ENCODE measurements around the gene ZFHX3. TPM values are rescaled to one million over a fixed set of nuclear protein-coding genes. Genes with fewer than 3 reads are reported as not detected.
"Not testable (repeated sequence)": the region's sequence is repeated elsewhere in the genome, so short reads cannot be mapped to it uniquely, and the experiment has no call there.

ZFHX3 gene
- polyA plus RNA-seq, 4 donors, result 0.45 to 12.8 (median 2.7) TPM

GRCh38 chr16:73092236-73092781, 44.4 kb upstream of the ZFHX3 start:
- Histone ChIP-seq H3K4me1 (ENCODE audit: control insufficient read depth in 3 of 3, insufficient read depth in 2 of 3, low read depth in 1 of 3, low read length in 2 of 3) (peaks cover 0 to 3% (median 0%) of the 10 kb centered on the region in 3 donors), H3K27me3 (ENCODE audit: control insufficient read depth in 3 of 3, insufficient read depth in 3 of 3, low read length in 3 of 3) (no peaks in the 10 kb centered on the region), H3K36me3 (ENCODE audit: control insufficient read depth in 3 of 3, insufficient read depth in 2 of 3, low read depth in 1 of 3, low read length in 3 of 3) (no peaks in the 10 kb centered on the region), H3K27ac (ENCODE audit: low read depth in 1 of 3, low read length in 2 of 3) (no peak overlapping the region), H3K9me3 (ENCODE audit: control insufficient read depth in 2 of 2, insufficient read depth in 1 of 2, low read depth in 1 of 2, low read length in 1 of 2) (peaks cover 0 to 4% of the 10 kb centered on the region in 2 donors), H3K4me3 (ENCODE audit: low read depth in 1 of 3, low read length in 3 of 3) (no peak overlapping the region)
- WGBS, 3 donors, result 75 to 85% (median 84%) methylated on average over 16 of the region's 16 CpGs
- no peak for FAIRE-seq
- DNase-seq, result no peak

GRCh38 chr16:73091174-73091573, 43.2 kb upstream of the ZFHX3 start:
- FAIRE-seq (no peak), DNase-seq (no peak)
- Histone ChIP-seq H3K27ac (ENCODE audit: low read depth in 1 of 3, low read length in 2 of 3) (no peak overlapping the region), H3K9me3 (ENCODE audit: control insufficient read depth in 2 of 2, insufficient read depth in 1 of 2, low read depth in 1 of 2, low read length in 1 of 2) (peaks cover 0 to 4% of the 10 kb centered on the region in 2 donors), H3K4me3 (ENCODE audit: low read depth in 1 of 3, low read length in 3 of 3) (no peak overlapping the region), H3K4me1 (ENCODE audit: control insufficient read depth in 3 of 3, insufficient read depth in 2 of 3, low read depth in 1 of 3, low read length in 2 of 3) (peaks cover 0 to 3% (median 0%) of the 10 kb centered on the region in 3 donors), H3K27me3 (ENCODE audit: control insufficient read depth in 3 of 3, insufficient read depth in 3 of 3, low read length in 3 of 3) (no peaks in the 10 kb centered on the region), H3K36me3 (ENCODE audit: control insufficient read depth in 3 of 3, insufficient read depth in 2 of 3, low read depth in 1 of 3, low read length in 3 of 3) (no peaks in the 10 kb centered on the region)
- 90 to 94% (median 92%) methylated on average over 8 of the region's 8 CpGs for WGBS, 3 donors

GRCh38 chr16:73089420-73089819, 41.5 kb upstream of the ZFHX3 start:
- peaks cover 0 to 4% of the 10 kb centered on the region in 2 donors for H3K9me3 ChIP-seq (ENCODE audit: control insufficient read depth in 2 of 2, insufficient read depth in 1 of 2, low read depth in 1 of 2, low read length in 1 of 2)
- WGBS, 3 donors, result 82 to 91% (median 86%) methylated on average over 3 of the region's 3 CpGs
- no peak for DNase-seq
- no peaks in the 10 kb centered on the region for H3K27me3 ChIP-seq (ENCODE audit: control insufficient read depth in 3 of 3, insufficient read depth in 3 of 3, low read length in 3 of 3)
- no peak for FAIRE-seq
- no peaks in the 10 kb centered on the region for H3K4me1 ChIP-seq (ENCODE audit: control insufficient read depth in 3 of 3, insufficient read depth in 2 of 3, low read depth in 1 of 3, low read length in 2 of 3)
- H3K4me3 ChIP-seq (ENCODE audit: low read depth in 1 of 3, low read length in 3 of 3), result no peak overlapping the region
- H3K36me3 ChIP-seq (ENCODE audit: control insufficient read depth in 3 of 3, insufficient read depth in 2 of 3, low read depth in 1 of 3, low read length in 3 of 3), result no peaks in the 10 kb centered on the region
- H3K27ac ChIP-seq (ENCODE audit: low read depth in 1 of 3, low read length in 2 of 3), result no peak overlapping the region

GRCh38 chr16:73086108-73086507, 38.2 kb upstream of the ZFHX3 start:
- no peak overlapping the region for H3K4me3 ChIP-seq (ENCODE audit: low read depth in 1 of 3, low read length in 3 of 3)
- 62 to 88% (median 68%) methylated on average over 4 of the region's 4 CpGs for WGBS, 3 donors
- DNase-seq (no peak), FAIRE-seq (no peak)
- no peak overlapping the region for H3K27ac ChIP-seq (ENCODE audit: low read depth in 1 of 3, low read length in 2 of 3)
- H3K4me1 ChIP-seq (ENCODE audit: control insufficient read depth in 3 of 3, insufficient read depth in 2 of 3, low read depth in 1 of 3, low read length in 2 of 3), result no peaks in the 10 kb centered on the region
- no peaks in the 10 kb centered on the region for H3K36me3 ChIP-seq (ENCODE audit: control insufficient read depth in 3 of 3, insufficient read depth in 2 of 3, low read depth in 1 of 3, low read length in 3 of 3)
- no peaks in the 10 kb centered on the region for H3K9me3 ChIP-seq (ENCODE audit: control insufficient read depth in 2 of 2, insufficient read depth in 1 of 2, low read depth in 1 of 2, low read length in 1 of 2)
- no peaks in the 10 kb centered on the region for H3K27me3 ChIP-seq (ENCODE audit: control insufficient read depth in 3 of 3, insufficient read depth in 3 of 3, low read length in 3 of 3)

GRCh38 chr16:73083271-73083670, 35.3 kb upstream of the ZFHX3 start:
- WGBS, 3 donors, result 88 to 95% (median 90%) methylated on average over 3 of the region's 3 CpGs
- H3K4me3 ChIP-seq (ENCODE audit: low read depth in 1 of 3, low read length in 3 of 3), result no peak overlapping the region
- H3K27ac ChIP-seq (ENCODE audit: low read depth in 1 of 3, low read length in 2 of 3), result no peak overlapping the region
- no peaks in the 10 kb centered on the region for H3K36me3 ChIP-seq (ENCODE audit: control insufficient read depth in 3 of 3, insufficient read depth in 2 of 3, low read depth in 1 of 3, low read length in 3 of 3)
- H3K9me3 ChIP-seq (ENCODE audit: control insufficient read depth in 2 of 2, insufficient read depth in 1 of 2, low read depth in 1 of 2, low read length in 1 of 2), result no peaks in the 10 kb centered on the region
- no peaks in the 10 kb centered on the region for H3K27me3 ChIP-seq (ENCODE audit: control insufficient read depth in 3 of 3, insufficient read depth in 3 of 3, low read length in 3 of 3)
- DNase-seq (no peak), FAIRE-seq (no peak)
- no peaks in the 10 kb centered on the region for H3K4me1 ChIP-seq (ENCODE audit: control insufficient read depth in 3 of 3, insufficient read depth in 2 of 3, low read depth in 1 of 3, low read length in 2 of 3)

GRCh38 chr16:73082634-73083051, 34.7 kb upstream of the ZFHX3 start:
- not testable (repeated sequence) for H3K27ac ChIP-seq (ENCODE audit: low read depth in 1 of 3, low read length in 2 of 3); H3K36me3 ChIP-seq (ENCODE audit: control insufficient read depth in 3 of 3, insufficient read depth in 2 of 3, low read depth in 1 of 3, low read length in 3 of 3); H3K27me3 ChIP-seq (ENCODE audit: control insufficient read depth in 3 of 3, insufficient read depth in 3 of 3, low read length in 3 of 3); H3K4me1 ChIP-seq (ENCODE audit: control insufficient read depth in 3 of 3, insufficient read depth in 2 of 3, low read depth in 1 of 3, low read length in 2 of 3); H3K4me3 ChIP-seq (ENCODE audit: low read depth in 1 of 3, low read length in 3 of 3); FAIRE-seq; H3K9me3 ChIP-seq (ENCODE audit: control insufficient read depth in 2 of 2, insufficient read depth in 1 of 2, low read depth in 1 of 2, low read length in 1 of 2); DNase-seq
- WGBS, 3 donors, result 60 to 72% (median 65%) methylated on average over 4 of the region's 4 CpGs

GRCh38 chr16:73080931-73081330, 33.0 kb upstream of the ZFHX3 start:
- Histone ChIP-seq H3K27me3 (ENCODE audit: control insufficient read depth in 3 of 3, insufficient read depth in 3 of 3, low read length in 3 of 3) (peaks cover 0 to 2% (median 0%) of the 10 kb centered on the region in 3 donors), H3K4me3 (ENCODE audit: low read depth in 1 of 3, low read length in 3 of 3) (no peak overlapping the region), H3K9me3 (ENCODE audit: control insufficient read depth in 2 of 2, insufficient read depth in 1 of 2, low read depth in 1 of 2, low read length in 1 of 2) (no peaks in the 10 kb centered on the region), H3K27ac (ENCODE audit: low read depth in 1 of 3, low read length in 2 of 3) (no peak overlapping the region), H3K4me1 (ENCODE audit: control insufficient read depth in 3 of 3, insufficient read depth in 2 of 3, low read depth in 1 of 3, low read length in 2 of 3) (no peaks in the 10 kb centered on the region), H3K36me3 (ENCODE audit: control insufficient read depth in 3 of 3, insufficient read depth in 2 of 3, low read depth in 1 of 3, low read length in 3 of 3) (no peaks in the 10 kb centered on the region)
- 38 to 86% (median 62%) methylated on average over 1 of the region's 1 CpG for WGBS, 3 donors
- DNase-seq, result no peak
- FAIRE-seq, result no peak

GRCh38 chr16:73076324-73076810, 28.4 kb upstream of the ZFHX3 start:
- no peak overlapping the region for H3K4me3 ChIP-seq (ENCODE audit: low read depth in 1 of 3, low read length in 3 of 3)
- H3K27me3 ChIP-seq (ENCODE audit: control insufficient read depth in 3 of 3, insufficient read depth in 3 of 3, low read length in 3 of 3), result peaks cover 0 to 2% (median 0%) of the 10 kb centered on the region in 3 donors
- H3K9me3 ChIP-seq (ENCODE audit: control insufficient read depth in 2 of 2, insufficient read depth in 1 of 2, low read depth in 1 of 2, low read length in 1 of 2), result no peaks in the 10 kb centered on the region
- WGBS, 3 donors, result 24 to 44% (median 41%) methylated on average over 6 of the region's 6 CpGs
- H3K27ac ChIP-seq (ENCODE audit: low read depth in 1 of 3, low read length in 2 of 3), result no peak overlapping the region
- no peak for FAIRE-seq
- peaks cover 0 to 6% (median 2%) of the 10 kb centered on the region in 3 donors for H3K4me1 ChIP-seq (ENCODE audit: control insufficient read depth in 3 of 3, insufficient read depth in 2 of 3, low read depth in 1 of 3, low read length in 2 of 3)
- H3K36me3 ChIP-seq (ENCODE audit: control insufficient read depth in 3 of 3, insufficient read depth in 2 of 3, low read depth in 1 of 3, low read length in 3 of 3), result no peaks in the 10 kb centered on the region
- DNase-seq, result no peak

- 90 to 91% (median 90%) methylated on average over 9 of the region's 9 CpGs for WGBS, 3 donors
- Histone ChIP-seq H3K4me3 (ENCODE audit: low read depth in 1 of 3, low read length in 3 of 3) (no peak overlapping the region), H3K27ac (ENCODE audit: low read depth in 1 of 3, low read length in 2 of 3) (no peak overlapping the region), H3K36me3 (ENCODE audit: control insufficient read depth in 3 of 3, insufficient read depth in 2 of 3, low read depth in 1 of 3, low read length in 3 of 3) (no peaks in the 10 kb centered on the region), H3K27me3 (ENCODE audit: control insufficient read depth in 3 of 3, insufficient read depth in 3 of 3, low read length in 3 of 3) (peaks cover 0 to 2% (median 0%) of the 10 kb centered on the region in 3 donors), H3K4me1 (ENCODE audit: control insufficient read depth in 3 of 3, insufficient read depth in 2 of 3, low read depth in 1 of 3, low read length in 2 of 3) (peaks cover 0 to 10% (median 6%) of the 10 kb centered on the region in 3 donors), H3K9me3 (ENCODE audit: control insufficient read depth in 2 of 2, insufficient read depth in 1 of 2, low read depth in 1 of 2, low read length in 1 of 2) (no peaks in the 10 kb centered on the region)
- DNase-seq (no peak), FAIRE-seq (no peak)
Observed at GRCh38 chr16:73074382-73074781, 26.5 kb upstream of the ZFHX3 start.
